ENCODE data around the gene ZNF83. TPM values are rescaled to one million over a fixed set of nuclear protein-coding genes. Genes with fewer than 3 reads are reported as not detected.
"Not testable (repeated sequence)": the region's sequence is repeated elsewhere in the genome, so short reads cannot be mapped to it uniquely, and the experiment has no call there.

ZNF83 gene
- total RNA-seq, 1 donor from 2014 or later: 132 TPM

DNA sequence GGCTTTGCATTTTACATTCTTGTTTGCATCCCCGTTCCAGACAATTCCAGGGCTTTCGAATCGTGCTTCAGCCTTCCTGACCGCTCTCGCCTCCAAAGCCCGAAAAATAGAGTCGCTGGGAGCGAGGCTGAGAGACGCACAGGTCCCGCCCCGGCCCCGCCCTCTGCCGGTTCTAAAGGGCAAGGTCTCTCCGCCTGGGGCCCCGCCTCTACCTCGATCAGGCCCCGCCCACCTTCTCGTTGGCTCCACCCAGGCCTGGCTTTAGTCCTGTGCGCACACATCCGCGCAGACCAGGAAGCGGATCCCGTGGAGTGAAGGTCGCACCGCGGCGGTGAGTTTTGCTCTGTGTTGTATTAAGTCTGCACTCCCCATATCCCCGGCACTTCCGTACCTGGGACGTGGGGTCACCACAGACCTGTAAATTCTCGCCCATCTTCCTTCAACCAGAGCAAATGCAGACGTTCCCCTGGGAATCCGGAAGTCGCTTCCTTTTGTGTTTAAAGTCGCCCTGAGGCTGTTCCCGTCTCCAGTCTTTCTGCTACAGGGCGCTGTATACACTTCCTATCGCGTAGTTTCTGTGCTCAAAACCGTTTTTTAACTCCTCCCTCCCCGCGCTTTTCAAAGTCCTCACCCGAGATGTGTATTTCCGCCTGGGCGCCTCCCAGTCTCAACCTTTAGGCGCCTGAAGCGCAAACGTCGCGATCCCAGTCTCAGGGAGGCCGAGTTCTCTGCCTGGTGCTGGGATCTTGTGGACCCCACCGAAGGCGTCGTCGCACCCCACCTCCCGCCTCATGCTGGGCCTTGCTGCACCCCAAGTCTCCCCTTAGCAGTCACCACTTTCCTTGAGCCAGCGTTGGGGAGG, 67.9 kb downstream of the ZNF83 start, which contains the start of gene ZNF701:
ZNF701 (plus strand) TSS at position 288 of the 862 bp plus-strand sequence. CDS start 3,861 bp downstream, outside the sequence.
- no peaks in the 10 kb centered on the region for H3K27me3 ChIP-seq (ENCODE audit: control insufficient read depth, insufficient read depth, low read length)
- TF ChIP-seq, protein P1, sequence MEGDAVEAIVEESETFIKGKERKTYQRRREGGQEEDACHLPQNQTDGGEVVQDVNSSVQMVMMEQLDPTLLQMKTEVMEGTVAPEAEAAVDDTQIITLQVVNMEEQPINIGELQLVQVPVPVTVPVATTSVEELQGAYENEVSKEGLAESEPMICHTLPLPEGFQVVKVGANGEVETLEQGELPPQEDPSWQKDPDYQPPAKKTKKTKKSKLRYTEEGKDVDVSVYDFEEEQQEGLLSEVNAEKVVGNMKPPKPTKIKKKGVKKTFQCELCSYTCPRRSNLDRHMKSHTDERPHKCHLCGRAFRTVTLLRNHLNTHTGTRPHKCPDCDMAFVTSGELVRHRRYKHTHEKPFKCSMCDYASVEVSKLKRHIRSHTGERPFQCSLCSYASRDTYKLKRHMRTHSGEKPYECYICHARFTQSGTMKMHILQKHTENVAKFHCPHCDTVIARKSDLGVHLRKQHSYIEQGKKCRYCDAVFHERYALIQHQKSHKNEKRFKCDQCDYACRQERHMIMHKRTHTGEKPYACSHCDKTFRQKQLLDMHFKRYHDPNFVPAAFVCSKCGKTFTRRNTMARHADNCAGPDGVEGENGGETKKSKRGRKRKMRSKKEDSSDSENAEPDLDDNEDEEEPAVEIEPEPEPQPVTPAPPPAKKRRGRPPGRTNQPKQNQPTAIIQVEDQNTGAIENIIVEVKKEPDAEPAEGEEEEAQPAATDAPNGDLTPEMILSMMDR (IDR thresholded peaks at IDR 0.05; ENCODE audit: insufficient read depth, low read length, severe bottlenecking): peak; percentile 12
- peak within 1 kb of the TSS; percentile 79 for H3K4me3 ChIP-seq (ENCODE audit: low read depth, low read length)
- FAIRE-seq (no peak), DNase-seq (ENCODE audit: low read depth) (peak; percentile 71)
- peaks cover 4% of the 10 kb centered on the region for H3K36me3 ChIP-seq (ENCODE audit: control insufficient read depth, insufficient read depth, low read length)

DNA sequence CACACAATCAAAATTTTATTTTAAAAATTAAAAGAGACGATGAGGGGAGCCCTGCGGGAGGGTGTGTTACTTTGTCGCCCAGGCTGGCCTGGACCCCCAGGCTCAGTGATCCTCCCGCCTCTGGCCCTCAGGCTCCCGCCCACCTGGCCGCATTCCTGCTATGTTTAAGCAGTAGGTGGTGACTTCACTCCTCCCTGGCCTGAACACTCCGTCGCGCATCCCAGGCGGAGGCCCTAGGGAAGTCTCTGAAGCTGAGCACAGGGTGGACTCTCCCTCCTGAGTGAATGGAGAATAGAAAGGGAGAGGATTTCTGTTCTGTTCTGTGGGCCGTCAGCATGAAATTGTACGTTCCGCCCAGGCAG, 68.5 kb downstream of the ZNF83 start:
- peak overlapping the region; percentile 79 for H3K4me3 ChIP-seq (ENCODE audit: low read depth, low read length)
- H3K36me3 ChIP-seq (ENCODE audit: control insufficient read depth, insufficient read depth, low read length); H3K27me3 ChIP-seq (ENCODE audit: control insufficient read depth, insufficient read depth, low read length); FAIRE-seq: not testable (repeated sequence)
- DNase-seq (ENCODE audit: low read depth): peak; percentile 20

DNA sequence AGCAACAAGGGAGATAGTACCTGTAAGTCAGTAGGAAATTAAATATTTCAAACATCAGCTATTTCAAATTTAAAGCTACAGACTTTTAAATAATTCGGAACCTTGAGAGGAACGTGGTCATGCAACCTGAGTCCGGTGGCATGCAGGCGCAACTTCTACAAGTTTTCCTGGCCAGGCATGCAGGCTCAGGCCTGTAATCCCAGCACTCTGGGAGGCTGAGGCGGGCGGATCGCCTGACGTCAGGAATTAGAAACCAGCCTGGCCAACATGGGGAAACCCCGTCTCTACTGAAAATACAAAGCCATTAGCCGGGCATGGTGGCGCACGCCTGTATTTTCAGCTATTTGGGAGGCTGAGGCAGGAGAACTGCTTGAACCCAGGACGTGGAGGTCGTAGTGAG, 70.2 kb downstream of the ZNF83 start:
- Histone ChIP-seq H3K27me3 (ENCODE audit: control insufficient read depth, insufficient read depth, low read length) (no peaks in the 10 kb centered on the region), H3K4me3 (ENCODE audit: low read depth, low read length) (no peak overlapping the region), H3K36me3 (ENCODE audit: control insufficient read depth, insufficient read depth, low read length) (peaks cover 2% of the 10 kb centered on the region)
- FAIRE-seq (no peak), DNase-seq (ENCODE audit: low read depth) (peak; percentile 34)
- TF ChIP-seq, protein P1 (IDR thresholded peaks at IDR 0.05; ENCODE audit: insufficient read depth, low read length, severe bottlenecking): no peak

DNA sequence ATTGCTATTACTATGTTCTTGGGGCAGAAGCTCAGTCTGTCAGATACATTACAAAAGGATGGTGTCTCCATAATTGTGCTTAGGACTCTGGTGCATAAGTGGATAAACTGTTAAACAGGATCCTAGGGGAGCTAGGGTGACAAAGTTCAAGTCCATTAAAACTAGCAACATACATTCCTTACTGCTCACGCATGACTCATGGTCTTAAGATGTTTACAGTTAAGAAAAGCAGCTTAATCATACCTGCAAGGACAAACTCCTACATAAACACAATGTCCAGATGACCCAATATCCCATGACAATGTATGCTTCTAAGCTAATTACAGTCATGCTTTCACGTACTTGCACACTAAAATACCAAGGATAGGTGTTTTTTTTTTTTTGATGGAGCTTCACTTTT, 71.6 kb downstream of the ZNF83 start:
- peaks cover 2% of the 10 kb centered on the region for H3K36me3 ChIP-seq (ENCODE audit: control insufficient read depth, insufficient read depth, low read length)
- TF ChIP-seq, protein P1 (IDR thresholded peaks at IDR 0.05; ENCODE audit: insufficient read depth, low read length, severe bottlenecking): no peak
- H3K27me3 ChIP-seq (ENCODE audit: control insufficient read depth, insufficient read depth, low read length): no peaks in the 10 kb centered on the region
- H3K4me3 ChIP-seq (ENCODE audit: low read depth, low read length): no peak overlapping the region
- no peak for FAIRE-seq
- peak; percentile 93 for DNase-seq (ENCODE audit: low read depth)

DNA sequence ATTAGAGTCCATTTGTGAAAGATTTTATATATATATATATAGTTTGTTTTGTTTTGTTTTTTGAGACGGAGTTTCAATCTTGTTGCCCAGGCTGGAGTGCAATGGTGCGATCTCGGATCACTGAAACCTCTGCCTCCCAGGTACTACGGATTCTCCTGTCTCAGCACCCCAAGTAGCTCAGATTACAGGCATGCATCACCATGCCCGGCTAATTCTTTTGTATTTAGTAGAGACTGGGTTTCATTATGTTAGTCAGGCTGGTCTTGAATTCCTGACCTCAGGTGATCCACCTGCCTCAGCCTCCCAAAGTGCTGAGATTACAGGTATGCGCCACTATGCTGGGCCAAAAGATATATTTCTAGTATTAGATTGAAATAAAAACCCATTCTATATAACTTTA, 72.0 kb downstream of the ZNF83 start:
- no peak for FAIRE-seq
- no peak overlapping the region for H3K4me3 ChIP-seq (ENCODE audit: low read depth, low read length)
- TF ChIP-seq, protein P1 (IDR thresholded peaks at IDR 0.05; ENCODE audit: insufficient read depth, low read length, severe bottlenecking): no peak
- no peaks in the 10 kb centered on the region for H3K27me3 ChIP-seq (ENCODE audit: control insufficient read depth, insufficient read depth, low read length)
- H3K36me3 ChIP-seq (ENCODE audit: control insufficient read depth, insufficient read depth, low read length): peaks cover 1% of the 10 kb centered on the region
- peak; percentile 48 for DNase-seq (ENCODE audit: low read depth)

Other genes with a start within 250 kb of the ZNF83 start
- 15.8 and 32.5 TPM in 2 replicates for gene ZNF528, start 240.5 kb downstream of the ZNF83 start, total RNA-seq
- gene ZNF534, start 209.2 kb downstream of the ZNF83 start, total RNA-seq: not detected in 2 replicates
- 2.2 and 2.4 TPM in 2 replicates for gene ZNF578, start 184.8 kb downstream of the ZNF83 start, total RNA-seq
- 12.6 and 17.0 TPM in 2 replicates for gene ZNF808, start 110.7 kb downstream of the ZNF83 start, total RNA-seq
- 11.6 and 15.6 TPM in 2 replicates for gene ZNF701, start 68.1 kb downstream of the ZNF83 start, total RNA-seq
- 10.0 TPM in 2 replicates for gene ZNF611, start 96.7 kb upstream of the ZNF83 start, total RNA-seq
- 9.1 and 10.0 TPM in 2 replicates for gene ZNF600, start 148.4 kb upstream of the ZNF83 start, total RNA-seq
- gene ZNF28, start 183.3 kb upstream of the ZNF83 start, total RNA-seq: 30.3 and 44.4 TPM in 2 replicates
- 86.9 and 132 TPM in 2 replicates for gene ZNF468, start 219.3 kb upstream of the ZNF83 start, total RNA-seq

Measured in bronchial epithelial cell (primary cell).